Activated naive CD4-positive, alpha-beta T cell treated with anti-CD3 and anti-CD28 coated beads, Interleukin-2, amount 50 U/mL, for 16 hours (primary cell): ENCODE data around the gene PPIC.

Experiments used
- DNase-seq: peaks from one replicate; pipeline ENCODE4 v3.0.0-alpha.2; 2020

Gene PPIC

GRCh38 chr5:123036391-123037103 is at the start of gene PPIC:
TSS of gene PPIC (minus strand) at chr5:123036725. CDS start at chr5:123036625, 100 bp downstream.
- no peak for DNase-seq

- no peak for DNase-seq
These were observed 49.2 kb upstream of the PPIC start for GRCh38 chr5:123085638-123086286.

GRCh38 chr5:123084730-123085605 is 48.4 kb upstream of the PPIC start:
- no peak for DNase-seq

GRCh38 chr5:123083298-123083697 is 46.8 kb upstream of the PPIC start:
- no peak for DNase-seq

GRCh38 chr5:123080215-123080614 is 43.7 kb upstream of the PPIC start:
- DNase-seq = no peak

GRCh38 chr5:123075521-123076163 is 39.1 kb upstream of the PPIC start:
- DNase-seq = no peak

- DNase-seq = no peak
These were observed 31.9 kb upstream of the PPIC start for GRCh38 chr5:123068368-123068938.

- DNase-seq = no peak
These were observed 29.5 kb upstream of the PPIC start for GRCh38 chr5:123066016-123066415.

GRCh38 chr5:123059455-123059854 is 22.9 kb upstream of the PPIC start:
- no peak for DNase-seq

GRCh38 chr5:123051206-123051605 is 14.7 kb upstream of the PPIC start:
- no peak for DNase-seq

GRCh38 chr5:123047706-123048105 is 11.2 kb upstream of the PPIC start:
- no peak for DNase-seq

GRCh38 chr5:123046222-123046621 is 9.7 kb upstream of the PPIC start:
- no peak for DNase-seq

- DNase-seq = no peak
These were observed 8.5 kb upstream of the PPIC start for GRCh38 chr5:123044926-123045617.

- DNase-seq = no peak
These were observed 3.1 kb upstream of the PPIC start for GRCh38 chr5:123039673-123040072.

- DNase-seq = no peak
These were observed 536 bp upstream of the PPIC start for GRCh38 chr5:123037104-123037418.

GRCh38 chr5:123035918-123036390 is 571 bp downstream of the PPIC start:
- no peak for DNase-seq

GRCh38 chr5:123035360-123035917 is 1.1 kb downstream of the PPIC start:
- no peak for DNase-seq

GRCh38 chr5:123033157-123033671 is 3.3 kb downstream of the PPIC start:
- no peak for DNase-seq

- no peak for DNase-seq
These were observed 8.3 kb downstream of the PPIC start for GRCh38 chr5:123028222-123028621.

GRCh38 chr5:123014689-123015088 is 21.8 kb downstream of the PPIC start:
- DNase-seq = no peak

- DNase-seq = no peak
These were observed 24.2 kb downstream of the PPIC start for GRCh38 chr5:123012321-123012720.

- no peak for DNase-seq
These were observed 28.8 kb downstream of the PPIC start for GRCh38 chr5:123007754-123008153.
